HG02938 (cell line): Measurements from ENCODE around the gene IRF8.
A peak's percentile ranks its signal among the peaks of the same experiment; 100 is the strongest.
"Not testable (repeated sequence)": the region's sequence is repeated elsewhere in the genome, so short reads cannot be mapped to it uniquely, and the experiment has no call there.

Source experiments
- ATAC-seq: cut with Tn5 transposase; IDR thresholded peaks from one replicate; pipeline ENCODE4 v1.9.1; 2021; ENCODE audit warnings: mild to moderate bottlenecking, moderate library complexity; ENCODE audit not compliant: unreplicated experiment

IRF8 gene, protein sequence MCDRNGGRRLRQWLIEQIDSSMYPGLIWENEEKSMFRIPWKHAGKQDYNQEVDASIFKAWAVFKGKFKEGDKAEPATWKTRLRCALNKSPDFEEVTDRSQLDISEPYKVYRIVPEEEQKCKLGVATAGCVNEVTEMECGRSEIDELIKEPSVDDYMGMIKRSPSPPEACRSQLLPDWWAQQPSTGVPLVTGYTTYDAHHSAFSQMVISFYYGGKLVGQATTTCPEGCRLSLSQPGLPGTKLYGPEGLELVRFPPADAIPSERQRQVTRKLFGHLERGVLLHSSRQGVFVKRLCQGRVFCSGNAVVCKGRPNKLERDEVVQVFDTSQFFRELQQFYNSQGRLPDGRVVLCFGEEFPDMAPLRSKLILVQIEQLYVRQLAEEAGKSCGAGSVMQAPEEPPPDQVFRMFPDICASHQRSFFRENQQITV

DNA sequence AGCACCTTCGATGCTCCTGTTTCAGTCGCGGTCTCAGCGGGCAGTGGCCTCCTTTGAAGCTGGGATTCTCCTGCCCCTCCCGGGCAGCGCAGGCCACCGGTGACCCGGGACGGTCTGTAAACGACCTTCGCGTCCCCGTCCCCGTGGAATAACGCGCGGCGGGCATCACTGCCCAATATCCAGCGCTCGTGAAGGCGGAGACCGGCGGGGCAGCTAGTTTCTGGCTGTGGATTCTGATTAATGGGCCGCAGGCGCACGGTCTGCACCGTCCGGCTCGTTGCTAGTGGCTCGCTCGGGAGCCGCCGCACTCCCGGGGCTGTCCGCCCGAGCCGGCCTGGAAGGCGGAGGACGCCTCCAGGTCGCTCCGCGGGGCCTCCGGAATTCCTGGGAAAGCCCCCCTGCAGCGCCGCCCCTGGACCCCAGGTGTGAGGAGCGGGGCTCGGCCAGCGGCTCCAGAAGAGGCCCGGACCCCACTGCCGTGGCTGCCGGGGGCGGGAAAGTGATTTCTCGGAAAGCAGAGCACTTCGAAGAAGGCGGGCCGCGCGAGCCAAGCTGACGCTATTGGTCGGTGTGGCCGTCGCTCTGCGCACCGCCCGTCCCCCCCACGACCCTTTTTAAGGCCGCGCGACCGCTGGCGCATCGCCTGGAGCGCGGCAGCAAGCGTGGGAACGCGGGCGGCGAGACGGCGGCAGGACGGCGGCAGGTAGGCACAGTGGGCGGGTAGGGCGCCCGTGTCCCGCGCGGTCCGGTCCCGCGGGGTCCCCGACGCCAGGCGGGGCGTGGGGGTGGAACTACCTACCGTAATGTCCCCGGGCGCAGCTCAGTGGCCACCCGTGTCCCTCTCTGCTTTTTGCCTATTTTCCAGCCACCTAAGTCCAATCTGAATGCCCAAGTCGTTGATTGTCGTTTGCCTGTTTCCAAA lies at the start of gene IRF8:
Gene IRF8 (plus strand): TSS at position 642 of the 922 bp plus-strand sequence. CDS start 3,854 bp downstream, outside the sequence.
- peak; percentile 37 for ATAC-seq

DNA sequence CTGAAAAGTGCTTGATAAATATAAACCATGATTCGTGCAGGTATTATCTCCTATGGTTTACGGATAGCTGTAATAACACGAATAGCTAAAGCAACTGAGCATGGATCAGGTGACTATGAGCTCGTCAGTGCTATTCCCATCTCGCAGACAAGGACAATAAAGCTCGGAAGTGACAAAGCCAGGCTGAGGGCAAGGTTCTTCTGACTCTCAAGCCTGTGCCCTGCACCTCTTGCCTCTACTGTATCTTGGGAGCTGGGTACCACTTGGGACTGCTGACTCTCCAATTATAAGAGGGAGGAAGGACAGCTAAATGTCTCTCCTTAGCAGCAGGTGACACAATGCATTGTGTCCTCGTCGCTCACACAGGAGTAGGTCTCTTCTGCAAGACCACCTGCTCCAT lies 49.6 kb upstream of the IRF8 start:
- no peak for ATAC-seq

DNA sequence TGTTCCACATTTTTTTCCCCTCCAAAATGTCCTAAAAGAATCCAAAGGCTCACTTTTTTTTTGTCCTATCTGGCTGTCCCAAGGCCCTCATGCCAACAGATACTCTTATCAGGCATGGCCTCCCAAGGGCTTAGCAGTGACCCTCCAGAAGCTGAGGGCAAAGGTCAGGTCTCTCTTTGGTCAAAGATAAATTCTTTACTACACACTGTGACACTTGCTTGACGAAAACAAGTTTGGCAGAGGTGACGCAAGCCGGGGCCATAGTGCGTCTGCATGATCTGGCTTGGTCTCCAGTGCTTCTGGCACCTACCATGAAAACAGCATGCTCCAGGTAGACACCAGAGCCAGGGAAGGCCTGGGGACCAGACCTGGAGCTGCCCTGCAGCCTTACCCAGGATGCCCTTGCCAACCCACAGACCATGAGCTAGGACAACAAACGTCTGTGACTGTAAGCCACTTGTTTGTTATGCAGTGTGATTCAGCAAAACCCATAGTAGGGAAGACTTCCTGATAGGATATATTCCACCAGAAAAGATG lies 48.5 kb upstream of the IRF8 start:
- no peak for ATAC-seq

DNA sequence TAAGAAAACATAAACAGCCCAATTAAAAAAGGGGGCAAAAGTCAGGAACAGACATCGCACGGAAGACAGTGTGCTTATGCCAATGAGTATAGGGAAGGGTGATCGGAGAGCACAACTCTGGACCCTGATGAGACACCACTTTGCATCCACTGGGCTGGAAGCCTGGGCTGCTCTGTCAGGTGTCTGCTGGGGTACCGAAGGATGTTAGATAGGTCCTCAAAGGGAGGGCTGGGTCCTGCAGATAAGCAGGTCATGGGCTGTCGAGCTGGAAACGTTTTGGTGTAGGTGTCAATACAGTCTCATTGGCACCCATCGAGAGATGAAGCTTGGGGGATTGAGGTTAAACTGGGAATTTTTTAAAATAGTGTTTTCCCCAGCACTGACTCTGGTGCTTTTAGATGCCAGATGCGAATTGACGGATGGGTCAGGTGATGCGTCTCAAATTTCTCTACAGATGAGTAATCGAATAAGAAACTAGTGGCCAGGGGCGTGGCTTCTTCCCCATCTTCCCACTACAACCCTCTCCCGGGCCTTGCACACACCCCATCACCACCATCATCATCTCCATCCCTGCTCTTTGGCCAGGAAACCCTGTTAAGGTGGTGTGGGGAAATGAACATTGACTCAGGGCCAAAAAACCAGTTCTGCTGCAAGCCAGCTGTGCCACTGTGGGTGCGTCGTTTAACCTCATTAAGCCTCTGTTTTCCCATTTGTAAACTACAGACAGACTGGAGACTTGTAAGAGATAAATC lies 47.8 kb upstream of the IRF8 start:
- no peak for ATAC-seq

DNA sequence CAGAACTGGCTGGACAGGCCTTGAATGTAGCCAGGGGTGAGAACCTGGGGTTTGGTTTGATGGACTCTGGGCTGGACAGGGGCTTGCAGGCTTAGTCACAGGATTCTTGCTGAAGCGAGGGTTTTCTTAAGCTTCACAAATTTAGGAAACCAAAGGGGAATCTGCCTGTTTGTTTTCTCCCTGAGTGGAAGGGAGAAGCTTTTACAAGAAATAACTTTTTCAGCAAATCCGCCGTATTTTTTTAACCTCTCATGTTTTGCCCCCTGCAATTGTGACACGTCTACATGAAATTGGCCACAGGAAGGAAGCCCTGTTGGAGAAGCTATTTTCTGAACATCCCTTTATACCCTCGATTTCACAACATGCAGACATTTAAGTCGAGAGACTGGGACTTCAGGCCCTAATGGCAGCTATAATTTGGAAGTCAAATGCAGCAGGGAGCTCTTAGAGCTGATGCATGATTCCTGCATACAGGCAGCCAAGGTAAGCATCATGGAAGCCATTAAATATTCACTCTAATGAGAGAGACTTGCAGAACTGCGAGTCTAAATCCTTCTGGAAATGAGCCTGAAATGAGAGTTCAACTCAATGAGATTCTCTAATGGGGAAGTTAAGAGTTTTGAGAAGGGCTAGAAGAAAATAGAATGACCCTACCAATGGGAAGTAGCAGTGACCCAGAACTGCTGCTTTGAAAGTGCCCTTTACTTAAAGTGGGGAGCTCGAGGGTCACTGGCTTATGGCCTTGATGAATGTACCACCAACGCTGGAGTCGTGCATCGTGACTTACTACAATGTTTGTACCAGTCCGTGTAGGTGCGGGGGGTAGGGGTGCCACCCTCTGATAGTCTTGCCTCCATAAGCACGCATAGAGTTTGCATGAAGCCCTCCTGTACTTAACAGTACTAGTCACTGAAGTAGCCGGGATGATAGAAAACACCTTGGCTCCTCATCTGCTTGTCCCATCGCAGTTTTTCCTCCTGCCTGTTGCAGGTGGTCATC lies 45.1 kb upstream of the IRF8 start:
- no peak for ATAC-seq

DNA sequence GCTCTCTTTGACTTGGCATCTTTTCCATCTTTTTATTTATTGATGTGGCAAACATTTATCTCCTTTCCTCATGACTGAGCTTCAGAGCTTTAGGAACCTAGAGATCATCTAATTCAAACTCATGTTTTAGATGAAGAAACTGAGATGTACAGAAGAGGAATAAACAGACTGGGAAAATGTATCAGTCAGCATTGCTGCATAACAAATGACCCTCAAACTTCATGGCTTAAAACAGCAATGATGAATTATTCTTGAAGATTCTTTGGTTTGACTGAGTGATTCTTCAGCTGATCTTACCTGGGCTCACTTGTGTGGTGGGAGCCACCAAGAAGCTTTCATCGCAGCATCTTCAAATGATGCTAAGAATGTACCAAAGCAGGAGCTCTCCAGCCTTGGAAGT lies 44.0 kb upstream of the IRF8 start:
- ATAC-seq = no peak

DNA sequence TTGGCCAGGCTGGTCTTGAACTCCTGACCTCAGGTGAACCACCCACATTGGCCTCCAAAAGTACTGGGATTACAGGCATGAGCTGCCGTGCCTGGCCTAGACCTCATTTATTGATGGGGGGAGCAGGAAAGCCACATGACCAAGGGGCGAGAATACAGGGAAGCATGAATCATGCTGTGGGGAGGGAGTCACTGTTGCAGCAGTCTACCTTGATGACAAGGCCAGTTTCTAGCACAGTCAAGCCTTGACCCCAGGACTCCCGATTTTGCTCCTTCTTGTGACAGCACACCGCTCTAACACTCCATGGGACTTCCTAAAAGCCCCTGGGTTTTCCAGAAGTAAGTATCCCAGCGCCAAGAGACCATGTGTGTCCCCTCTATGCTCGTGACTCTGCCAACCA lies 42.9 kb upstream of the IRF8 start:
- no peak for ATAC-seq

DNA sequence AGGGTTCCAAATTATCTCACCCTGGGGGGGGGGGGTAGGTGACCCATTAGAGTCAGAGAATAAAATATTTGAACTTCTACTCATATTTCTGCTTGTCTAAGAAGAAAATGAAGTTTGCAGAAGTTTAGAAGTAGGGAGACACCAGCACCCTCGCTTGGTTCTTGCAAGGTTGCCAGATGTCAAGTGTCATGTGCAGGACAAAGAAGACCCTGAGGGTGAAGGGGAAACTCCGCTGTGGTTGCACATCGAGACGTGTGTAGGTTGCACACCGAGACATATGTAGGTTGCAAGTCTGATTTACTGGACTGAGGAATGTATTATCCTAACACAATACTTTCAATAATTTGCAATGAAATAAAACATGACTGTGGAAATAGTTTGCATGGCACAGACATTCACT lies 42.4 kb upstream of the IRF8 start:
- ATAC-seq = no peak

DNA sequence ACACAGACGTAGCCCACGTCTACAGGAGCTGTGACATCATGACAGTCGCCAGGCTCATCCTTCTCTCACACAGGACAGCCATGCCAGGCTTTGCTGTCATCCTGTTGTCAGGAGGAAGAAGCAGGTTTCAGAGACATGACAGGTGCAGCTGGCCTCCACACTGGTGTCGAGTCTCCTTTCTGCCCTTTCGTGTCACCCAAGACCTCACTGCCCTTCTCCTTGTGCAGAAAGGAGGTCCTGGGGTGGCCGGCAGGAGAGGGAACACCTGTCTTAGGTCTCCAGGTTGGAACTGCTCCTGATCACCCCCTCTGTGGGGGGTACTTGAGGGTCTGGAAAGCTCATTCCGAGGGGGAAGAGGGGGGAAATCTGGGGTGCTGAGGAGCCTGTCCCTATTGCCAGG lies 41.6 kb upstream of the IRF8 start:
- no peak for ATAC-seq

DNA sequence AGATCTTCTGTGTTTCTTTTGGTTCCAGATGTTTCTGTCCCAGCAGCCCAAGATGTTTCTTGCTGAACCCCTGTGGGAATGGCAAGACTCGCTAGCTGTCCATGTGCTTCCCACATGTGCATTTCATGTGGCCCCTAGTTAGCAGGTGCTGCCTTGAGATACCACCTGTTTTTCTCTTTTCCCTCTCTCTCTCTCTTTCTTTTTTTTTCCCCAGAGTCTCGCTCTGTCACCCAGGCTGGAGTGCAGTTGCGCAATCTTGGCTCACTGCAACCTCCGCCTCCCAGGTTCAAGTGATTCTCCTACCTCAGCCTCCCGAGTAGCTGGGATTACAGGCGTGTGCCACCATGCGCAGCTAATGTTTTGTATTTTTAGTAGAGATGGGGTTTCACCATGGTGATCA lies 40.4 kb upstream of the IRF8 start:
- ATAC-seq = not testable (repeated sequence)

DNA sequence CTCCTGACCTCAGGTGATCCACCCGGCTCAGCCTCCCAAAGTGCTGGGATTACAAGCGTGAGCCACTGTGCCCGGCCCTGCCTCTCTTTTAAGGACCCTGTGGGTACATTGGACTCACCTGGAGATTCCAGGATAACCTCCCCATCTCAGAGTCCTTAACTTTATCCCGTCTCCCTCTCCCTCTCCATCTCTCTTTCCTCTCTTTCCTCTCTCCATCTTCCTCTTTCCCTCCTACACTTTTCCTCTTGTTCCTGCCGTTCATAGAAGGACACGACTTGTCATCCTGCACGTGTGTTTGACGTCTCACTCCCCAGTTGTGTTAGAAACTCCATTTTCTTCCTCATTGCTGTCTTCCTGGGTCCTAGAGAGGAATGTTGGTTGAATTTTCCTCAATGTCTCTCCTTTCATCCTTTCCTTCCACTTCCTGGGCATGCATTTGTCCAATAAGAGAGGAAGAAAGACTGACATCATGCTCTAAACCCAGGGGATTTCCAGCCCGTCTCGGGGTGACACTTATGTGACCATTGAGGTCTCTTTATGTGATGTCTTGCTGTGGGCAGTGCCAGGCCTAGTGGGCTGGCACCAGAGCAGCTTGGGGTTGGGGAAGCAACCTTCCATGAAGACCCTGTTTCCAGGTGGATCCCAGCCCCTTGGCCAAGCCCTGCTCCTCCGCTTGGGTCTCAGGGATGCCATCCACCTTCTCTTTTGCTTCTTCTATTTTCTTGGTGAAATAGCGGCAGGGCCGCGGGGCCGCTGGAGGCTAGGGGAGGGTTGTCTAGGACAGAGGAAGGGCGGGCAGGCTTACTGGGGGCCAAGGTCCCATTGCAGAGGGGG lies 39.8 kb upstream of the IRF8 start:
- no peak for ATAC-seq

DNA sequence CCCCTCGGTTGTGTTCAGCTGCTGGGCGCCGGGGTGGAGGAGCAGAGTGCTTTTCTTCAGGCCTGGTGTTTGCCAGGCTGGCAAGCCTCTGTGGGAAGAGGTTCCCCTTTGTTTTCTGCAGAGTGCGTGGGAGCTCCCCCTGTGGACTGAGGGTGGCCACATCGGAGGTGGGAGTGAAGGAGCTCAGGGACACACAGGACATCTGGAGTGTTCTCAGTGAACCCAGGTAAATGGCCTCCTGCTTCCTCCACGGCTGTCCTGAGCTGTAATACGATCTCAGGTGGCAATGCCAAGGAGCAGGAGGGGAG lies 39.2 kb upstream of the IRF8 start:
- no peak for ATAC-seq

DNA sequence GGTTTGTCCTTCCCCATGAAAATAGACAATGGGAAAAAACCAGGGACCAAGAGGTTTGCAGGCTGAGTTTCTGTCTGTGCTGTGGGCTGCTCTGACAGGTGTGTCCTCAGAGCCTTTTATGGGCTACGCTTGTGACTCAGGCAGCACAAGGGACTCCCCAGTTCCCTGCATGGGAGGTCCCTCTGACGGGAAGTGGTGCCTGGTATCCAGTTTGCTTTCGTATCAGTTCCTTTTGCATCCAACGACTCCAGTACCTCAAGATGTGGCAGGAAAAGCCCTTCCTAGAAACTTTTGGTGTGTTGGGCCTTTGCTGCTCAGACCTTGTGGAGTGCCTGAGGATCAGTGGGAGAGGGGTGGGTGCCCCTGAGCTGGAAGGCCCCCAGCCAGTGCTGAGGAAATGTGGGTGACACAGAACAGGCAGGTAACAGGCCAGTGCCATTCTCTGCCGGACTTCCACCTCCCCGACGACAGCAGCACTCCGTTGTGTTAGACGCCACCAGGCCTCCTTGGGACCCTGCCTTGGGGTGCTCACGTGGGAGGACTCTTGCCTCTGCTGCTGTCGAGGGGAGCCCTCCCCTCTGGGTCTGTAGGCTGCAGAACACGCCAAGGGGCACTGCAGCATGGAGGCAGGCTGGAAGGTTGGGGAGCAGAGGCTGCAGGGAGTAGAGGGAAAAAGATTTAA lies 38.4 kb upstream of the IRF8 start:
- ATAC-seq = peak; percentile 59

DNA sequence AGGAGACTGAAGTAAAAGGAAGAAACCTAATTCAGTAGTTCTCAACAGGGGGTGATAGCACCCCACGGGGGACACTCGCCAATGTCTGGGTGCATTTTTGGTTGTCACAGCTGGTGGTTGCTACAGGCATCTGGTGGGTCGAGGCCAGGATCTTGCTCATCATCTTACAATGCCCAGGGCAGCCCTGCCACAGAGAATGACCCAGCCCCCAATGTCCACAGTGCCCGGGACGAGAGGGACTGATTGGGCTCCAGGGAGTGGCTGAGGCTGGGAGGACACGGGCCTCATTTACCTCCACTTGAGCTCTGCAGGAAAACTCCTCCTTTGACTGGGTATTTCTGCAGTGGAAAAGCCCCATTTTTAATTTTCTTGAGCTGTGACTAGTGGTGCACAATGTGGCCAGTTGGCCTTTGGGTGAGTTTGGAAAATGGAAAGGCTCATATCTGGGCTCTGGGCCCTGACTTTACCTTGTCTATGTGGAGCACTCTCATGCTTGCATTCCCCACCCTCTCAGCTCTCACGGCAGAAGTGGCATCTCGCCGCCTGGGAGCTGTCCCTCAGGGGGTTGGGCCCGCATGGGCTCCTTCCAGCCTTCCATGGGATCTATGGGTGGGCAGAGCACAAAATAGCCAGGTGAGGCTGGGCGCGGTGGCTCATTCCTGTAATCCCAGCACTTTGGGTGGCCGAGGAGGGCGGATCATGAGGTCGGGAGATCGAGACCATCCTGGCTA lies 37.7 kb upstream of the IRF8 start:
- ATAC-seq = no peak

DNA sequence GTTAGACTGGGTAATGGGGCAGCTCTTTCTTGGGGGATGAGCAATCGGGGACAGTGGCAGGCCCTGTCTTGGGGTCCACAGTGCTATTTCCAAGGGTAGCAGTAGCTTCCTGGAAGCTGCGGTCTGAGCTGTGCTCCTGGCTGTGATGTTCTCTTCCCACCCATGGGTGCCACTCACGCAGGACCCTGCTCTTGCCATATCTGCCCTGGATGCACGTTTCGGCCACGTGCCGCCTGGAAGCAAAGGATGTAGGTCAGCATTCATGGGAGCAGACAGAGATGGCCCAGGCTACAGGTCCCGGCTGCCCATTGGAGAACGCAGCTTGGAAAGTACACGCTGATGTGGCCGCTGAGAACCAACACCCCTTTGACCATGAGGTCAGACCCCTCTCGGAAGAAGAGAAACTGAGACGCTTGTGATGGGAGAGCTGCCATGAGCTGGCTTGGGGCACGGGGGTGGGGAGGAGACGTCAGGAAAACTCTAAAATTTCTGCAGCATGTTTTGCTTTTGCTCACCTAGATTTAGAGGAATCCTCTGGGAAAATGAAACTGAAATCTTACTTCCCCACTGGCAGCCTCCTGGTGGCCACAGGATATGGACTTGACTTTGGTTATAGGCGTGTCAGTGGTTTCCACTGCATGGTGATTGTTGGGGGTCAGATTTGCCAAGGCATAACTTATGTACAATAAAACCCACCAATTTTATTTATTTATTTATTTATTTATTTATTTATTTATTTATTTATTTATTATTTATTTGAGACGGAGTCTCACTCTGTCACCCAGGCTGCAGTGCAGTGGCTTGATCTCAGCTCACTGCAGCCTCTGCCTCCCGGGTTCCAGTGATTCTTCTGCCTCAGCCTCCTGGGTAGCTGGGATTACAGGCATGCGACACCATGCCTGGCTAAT lies 36.2 kb upstream of the IRF8 start:
- ATAC-seq = no peak

DNA sequence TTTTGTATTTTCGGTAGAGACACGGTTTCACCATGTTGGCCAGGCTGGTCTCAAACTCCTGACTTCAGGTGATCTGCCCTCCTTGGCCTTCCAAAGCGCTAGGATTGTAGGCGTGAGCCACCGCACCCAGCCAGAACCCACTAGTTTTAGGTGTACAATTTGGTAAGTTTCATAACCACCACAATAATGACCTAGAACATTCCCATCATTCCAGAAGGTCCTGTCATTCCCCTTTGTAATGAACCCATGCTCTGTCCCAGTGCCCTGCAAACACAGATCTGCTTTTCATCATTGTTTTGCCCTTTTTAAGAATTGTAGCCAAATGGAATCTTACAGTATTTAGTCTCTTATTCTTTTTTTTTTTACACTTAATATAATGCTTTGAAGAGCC lies 35.6 kb upstream of the IRF8 start:
- ATAC-seq = no peak

DNA sequence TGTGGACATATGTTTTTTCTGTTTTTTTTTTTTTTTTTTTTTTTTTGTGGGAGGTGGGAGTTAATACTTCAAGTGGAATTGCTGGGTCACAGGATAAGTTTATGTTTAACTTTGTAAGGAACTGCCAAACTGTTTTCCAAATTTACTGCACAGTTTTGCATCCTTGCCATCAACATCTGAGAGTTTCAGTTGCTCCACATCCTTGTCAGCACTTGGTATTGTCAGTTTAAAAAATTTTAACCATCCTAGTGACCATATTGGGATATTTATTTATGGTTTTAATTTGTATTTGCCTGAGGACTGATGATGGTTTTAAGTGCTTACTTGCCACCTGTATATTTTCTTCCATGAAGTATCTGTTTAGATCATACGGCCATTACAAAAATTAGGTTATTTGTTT lies 34.0 kb upstream of the IRF8 start:
- no peak for ATAC-seq
